ENCODE data around the gene RESF1. TPM values are rescaled to one million over a fixed set of nuclear protein-coding genes. Genes with fewer than 3 reads are reported as not detected.

The RESF1 gene
- total and polyA plus RNA-seq, 2 of the 13 experiments (the other 11 are each of a cell fraction or from before 2014, with no cell fraction given): 7.9 to 16.8 TPM

GRCh38 chr12:31950492-31950891 is 8.7 kb upstream of the RESF1 start (continued):
- TF ChIP-seq STAT6 (CRISPR knock-in tag; IDR thresholded peaks at IDR 0.05; ENCODE audit: borderline replicate concordance): no peak
- no peak for TF ChIP-seq ZKSCAN8 (CRISPR knock-in tag; IDR thresholded peaks at IDR 0.05; ENCODE audit: borderline replicate concordance)
- no peak for TF ChIP-seq ATRX (CRISPR knock-in tag; IDR thresholded peaks at IDR 0.05; ENCODE audit: borderline replicate concordance)
- TF ChIP-seq KMT2A (CRISPR knock-in tag; IDR thresholded peaks at IDR 0.05): no peak
- TF ChIP-seq ZBTB3 (CRISPR knock-in tag; IDR thresholded peaks at IDR 0.05; ENCODE audit: borderline replicate concordance, low read depth): no peak

- 44% methylated on average over 4 of the region's 4 CpGs for WGBS (ENCODE audit: low lambda C conversion rate)
- Histone ChIP-seq H3K4me2 (ENCODE audit: low read depth, low read length) (no peak overlapping the region), H3K4me3 (replicated peaks in 1 of 3; ENCODE audit: insufficient read depth in 1 of 3, low read depth in 2 of 3, low read length in 3 of 3) (no peak overlapping the region), H3K27me3 (ENCODE audit: control insufficient read depth in 1 of 2, insufficient read depth in 2 of 2, low read length in 2 of 2) (no peaks in the 10 kb centered on the region), H3K9me3 (ENCODE audit: low read length) (peaks cover 11% of the 10 kb centered on the region; the same call in 1 of the 2 replicates), H3K4me1 (ENCODE audit: insufficient read depth, low read length) (peaks cover 28% of the 10 kb centered on the region), H3K27ac (ENCODE audit: extremely low read length, insufficient read depth, low read length) (no peak overlapping the region), H4K20me1 (ENCODE audit: insufficient read depth, low read length) (no peaks in the 10 kb centered on the region), H3K36me3 (replicated peaks in 1 of 2; ENCODE audit: control insufficient read depth in 1 of 2, insufficient read depth in 2 of 2, low read length in 2 of 2) (no peaks in the 10 kb centered on the region), H3K9ac (ENCODE audit: insufficient read depth, low read depth, low read length) (no peak overlapping the region), H3K79me2 (ENCODE audit: insufficient read depth, low read length) (no peaks in the 10 kb centered on the region), H2AFZ (ENCODE audit: low read length) (no peak overlapping the region)
- in situ Hi-C loops (cut with HindIII; ENCODE audit: extremely low pct_ligation_motif_present, low pct_unique_long_range_greater_than_20kb) (no loop called here), intact Hi-C loops (cut with micrococcal nuclease; ENCODE audit: unreplicated experiment) (no loop called here)
- DNase-seq (ENCODE audit: low spot score): no peak
- ATAC-seq: no peak
- no peak for FAIRE-seq
- no TSS peak for BruUV-seq (replicated peaks)
- CTCF ChIA-PET (ENCODE audit: low intra/inter-chr PET ratio, low total read pairs): no interaction called here
- no peak for TF ChIP-seq ZNF687 (CRISPR knock-in tag; IDR thresholded peaks at IDR 0.05)
- TF ChIP-seq DNMT3B (CRISPR knock-in tag; conservative IDR thresholded peaks at IDR 0.05): no peak
- no peak for TF ChIP-seq ZNF850 (CRISPR knock-in tag; conservative IDR thresholded peaks at IDR 0.05)
- no peak for TF ChIP-seq CHD2 (IDR thresholded peaks at IDR 0.05; ENCODE audit: low read depth, low read length)
- no peak for TF ChIP-seq ZNF232 (CRISPR knock-in tag; IDR thresholded peaks at IDR 0.05; ENCODE audit: borderline replicate concordance)
- no peak for TF ChIP-seq ZBTB7A (CRISPR knock-in tag; IDR thresholded peaks at IDR 0.05)
- no peak for TF ChIP-seq ZNF484 (CRISPR knock-in tag; IDR thresholded peaks at IDR 0.05; ENCODE audit: borderline replicate concordance, low read depth)
- TF ChIP-seq EHMT2 (IDR thresholded peaks at IDR 0.05; ENCODE audit: borderline replicate concordance, low read depth, low read length): no peak
- TF ChIP-seq TOE1 (CRISPR knock-in tag; IDR thresholded peaks at IDR 0.05): no peak
- no peak for TF ChIP-seq ZNF362 (CRISPR knock-in tag; IDR thresholded peaks at IDR 0.05; ENCODE audit: borderline replicate concordance)
- TF ChIP-seq TCF12 (IDR thresholded peaks at IDR 0.05): no peak
- no peak for TF ChIP-seq TCF12 (CRISPR knock-in tag; IDR thresholded peaks at IDR 0.05)
- POLR2A ChIA-PET: no interaction called here
Measured at GRCh38 chr12:31951008-31951407, 8.2 kb upstream of the RESF1 start.
